Mesendoderm (in vitro differentiated cells): ENCODE measurements around the gene ADAM10.

ENCODE experiments used
- DNase-seq: peaks from one replicate; pipeline ENCODE4 v3.0.0; 2013
- H2AK5ac ChIP-seq: 2 replicates; pipeline ENCODE4 v1.6.1; 2013; ENCODE audit warnings: low read length, inconsistent platforms
- H2BK120ac ChIP-seq: 2 replicates; pipeline ENCODE4 v1.6.1; 2013; ENCODE audit warnings: low read depth, mild to moderate bottlenecking, low read length, moderate library complexity, mixed read lengths
- H2BK15ac ChIP-seq: replicated peaks from 2 replicates; pipeline ENCODE4 v1.6.1; 2013; ENCODE audit warnings: low read depth, mild to moderate bottlenecking, moderate library complexity
- H2BK5ac ChIP-seq: 2 replicates; pipeline ENCODE4 v1.6.1; 2013; ENCODE audit warnings: low read length, inconsistent platforms
- H3K18ac ChIP-seq: 2 replicates; pipeline ENCODE4 v1.6.1; 2013; ENCODE audit warnings: mild to moderate bottlenecking, low read length, mixed read lengths
- H3K23ac ChIP-seq: one replicate; pipeline ENCODE4 v1.6.1; 2013; ENCODE audit warnings: low read length
- H3K27ac ChIP-seq: 2 replicates; pipeline ENCODE4 v1.5.1; 2013; ENCODE audit warnings: low read depth, mild to moderate bottlenecking, inconsistent platforms, low read length, moderate library complexity
- H3K27me3 ChIP-seq: 2 replicates; pipeline ENCODE4 v1.6.1; 2013; ENCODE audit warnings: low read length, control low read depth, mild to moderate bottlenecking, inconsistent platforms; ENCODE audit not compliant: insufficient read depth, poor library complexity
- H3K36me3 ChIP-seq: 2 replicates; pipeline ENCODE4 v1.6.1; 2013; ENCODE audit warnings: low read length, inconsistent platforms; ENCODE audit not compliant: control insufficient read depth, insufficient read depth
- H3K4ac ChIP-seq: one replicate; pipeline ENCODE4 v1.6.1; 2013; ENCODE audit warnings: low read depth, mild to moderate bottlenecking, low read length, moderate library complexity
- H3K4me1 ChIP-seq: 2 replicates; pipeline ENCODE4 v1.6.1; 2013; ENCODE audit warnings: low read depth, low read length, inconsistent platforms; ENCODE audit not compliant: control insufficient read depth
- H3K4me2 ChIP-seq: 2 replicates; pipeline ENCODE4 v1.6.1; 2013; ENCODE audit warnings: low read length
- H3K4me3 ChIP-seq: 2 replicates; pipeline ENCODE4 v1.5.1; 2013; ENCODE audit warnings: mild to moderate bottlenecking, low read length
- H3K56ac ChIP-seq: one replicate; pipeline ENCODE4 v1.6.1; 2013; ENCODE audit warnings: low read length
- H3K79me1 ChIP-seq: 2 replicates; pipeline ENCODE4 v1.6.1; 2013; ENCODE audit warnings: low read length, inconsistent platforms
- H3K79me2 ChIP-seq: 2 replicates; pipeline ENCODE4 v1.6.1; 2013; ENCODE audit warnings: mild to moderate bottlenecking, low read length; ENCODE audit not compliant: control insufficient read depth, insufficient read depth
- H3K9ac ChIP-seq: 2 replicates; pipeline ENCODE4 v1.6.1; 2013; ENCODE audit warnings: low read length, inconsistent platforms
- H4K5ac ChIP-seq: one replicate; pipeline ENCODE4 v1.6.1; 2013; ENCODE audit warnings: low read length
- H4K8ac ChIP-seq: one replicate; pipeline ENCODE4 v1.6.1; 2013; ENCODE audit warnings: low read depth, mild to moderate bottlenecking, control low read depth, low read length, moderate library complexity
- WGBS: extraction: QIAGEN DNeasy Blood & Tissue Kit; methylation state at CpG from one replicate; pipeline ENCODE4 v1.1.7; 2013; ENCODE audit warnings: low lambda C conversion rate, missing lambda C conversion rate; ENCODE audit not compliant: insufficient coverage; ENCODE audit errors: extremely low coverage; 5-methylcytosine and 5-hydroxymethylcytosine counted together

ADAM10 gene

GRCh38 chr15:58705105-58705504 lies 44.4 kb downstream of the ADAM10 start:
- Histone ChIP-seq H3K23ac (no peak overlapping the region), H2AK5ac (no peak overlapping the region), H3K4ac (no peak overlapping the region), H3K27me3 (no peaks in the 10 kb centered on the region), H3K4me2 (no peak overlapping the region), H2BK120ac (no peak overlapping the region), H3K9ac (no peak overlapping the region), H3K27ac (no peak overlapping the region), H3K36me3 (no peaks in the 10 kb centered on the region), H3K56ac (no peak overlapping the region), H3K4me1 (no peaks in the 10 kb centered on the region), H3K79me1 (peaks cover 7% of the 10 kb centered on the region), H4K8ac (no peak overlapping the region), H3K4me3 (no peak overlapping the region), H4K5ac (no peak overlapping the region), H3K18ac (no peak overlapping the region), H2BK15ac (no peak overlapping the region), H2BK5ac (no peak overlapping the region), H3K79me2 (peaks cover 13% of the 10 kb centered on the region)
- 100% methylated on average over 1 of the region's 2 CpGs for WGBS
- DNase-seq: no peak

GRCh38 chr15:58704155-58704865 lies 45.2 kb downstream of the ADAM10 start:
- H4K5ac ChIP-seq: no peak overlapping the region
- no peak overlapping the region for H3K56ac ChIP-seq
- no peak overlapping the region for H3K18ac ChIP-seq
- no peak overlapping the region for H2BK5ac ChIP-seq
- no peak overlapping the region for H3K9ac ChIP-seq
- no peak overlapping the region for H3K27ac ChIP-seq
- no peak overlapping the region for H2BK120ac ChIP-seq
- no peak overlapping the region for H2AK5ac ChIP-seq
- H3K4ac ChIP-seq: no peak overlapping the region
- WGBS: no CpG with 5 or more reads among the region's 4 CpGs
- H3K27me3 ChIP-seq: no peaks in the 10 kb centered on the region
- peaks cover 16% of the 10 kb centered on the region for H3K79me2 ChIP-seq
- no peak overlapping the region for H4K8ac ChIP-seq
- H3K36me3 ChIP-seq: no peaks in the 10 kb centered on the region
- H3K79me1 ChIP-seq: peaks cover 8% of the 10 kb centered on the region
- no peak overlapping the region for H2BK15ac ChIP-seq
- no peak overlapping the region for H3K23ac ChIP-seq
- H3K4me3 ChIP-seq: no peak overlapping the region
- H3K4me2 ChIP-seq: no peak overlapping the region
- no peak for DNase-seq
- no peaks in the 10 kb centered on the region for H3K4me1 ChIP-seq

- no peak overlapping the region for H2BK120ac ChIP-seq
- H3K4me3 ChIP-seq: no peak overlapping the region
- no peak overlapping the region for H3K27ac ChIP-seq
- H3K27me3 ChIP-seq: no peaks in the 10 kb centered on the region
- peaks cover 22% of the 10 kb centered on the region for H3K79me2 ChIP-seq
- peaks cover 8% of the 10 kb centered on the region for H3K79me1 ChIP-seq
- H3K56ac ChIP-seq: no peak overlapping the region
- H4K8ac ChIP-seq: no peak overlapping the region
- no peak overlapping the region for H3K23ac ChIP-seq
- DNase-seq: no peak
- WGBS: no CpG with 5 or more reads among the region's 4 CpGs
- no peak overlapping the region for H3K4ac ChIP-seq
- H2BK5ac ChIP-seq: no peak overlapping the region
- H4K5ac ChIP-seq: no peak overlapping the region
- no peaks in the 10 kb centered on the region for H3K36me3 ChIP-seq
- H2AK5ac ChIP-seq: no peak overlapping the region
- no peak overlapping the region for H3K18ac ChIP-seq
- H3K9ac ChIP-seq: no peak overlapping the region
- no peaks in the 10 kb centered on the region for H3K4me1 ChIP-seq
- no peak overlapping the region for H3K4me2 ChIP-seq
- H2BK15ac ChIP-seq: no peak overlapping the region
Measured at GRCh38 chr15:58703610-58704009, 45.9 kb downstream of the ADAM10 start.

GRCh38 chr15:58702233-58702632 lies 47.3 kb downstream of the ADAM10 start:
- no peak overlapping the region for H3K4me3 ChIP-seq
- no CpG with 5 or more reads among the region's 2 CpGs for WGBS
- no peak overlapping the region for H3K9ac ChIP-seq
- H3K79me2 ChIP-seq: peaks cover 30% of the 10 kb centered on the region
- H3K23ac ChIP-seq: no peak overlapping the region
- H2AK5ac ChIP-seq: no peak overlapping the region
- no peak overlapping the region for H2BK5ac ChIP-seq
- H3K27me3 ChIP-seq: no peaks in the 10 kb centered on the region
- no peaks in the 10 kb centered on the region for H3K36me3 ChIP-seq
- H3K4me2 ChIP-seq: no peak overlapping the region
- H3K4me1 ChIP-seq: no peaks in the 10 kb centered on the region
- H3K27ac ChIP-seq: no peak overlapping the region
- H4K8ac ChIP-seq: no peak overlapping the region
- no peak overlapping the region for H3K4ac ChIP-seq
- no peak overlapping the region for H3K18ac ChIP-seq
- no peak overlapping the region for H4K5ac ChIP-seq
- no peak overlapping the region for H2BK120ac ChIP-seq
- no peak overlapping the region for H3K56ac ChIP-seq
- no peak for DNase-seq
- H2BK15ac ChIP-seq: no peak overlapping the region
- peaks cover 14% of the 10 kb centered on the region for H3K79me1 ChIP-seq

- no peak overlapping the region for H3K56ac ChIP-seq
- H2BK120ac ChIP-seq: no peak overlapping the region
- H3K4me2 ChIP-seq: no peak overlapping the region
- no peaks in the 10 kb centered on the region for H3K4me1 ChIP-seq
- no peak overlapping the region for H4K5ac ChIP-seq
- H3K79me1 ChIP-seq: peaks cover 21% of the 10 kb centered on the region
- H3K9ac ChIP-seq: no peak overlapping the region
- H2AK5ac ChIP-seq: no peak overlapping the region
- no peak overlapping the region for H3K4ac ChIP-seq
- H4K8ac ChIP-seq: no peak overlapping the region
- H3K36me3 ChIP-seq: no peaks in the 10 kb centered on the region
- no peak overlapping the region for H3K4me3 ChIP-seq
- no peaks in the 10 kb centered on the region for H3K27me3 ChIP-seq
- DNase-seq: no peak
- H3K23ac ChIP-seq: no peak overlapping the region
- peaks cover 39% of the 10 kb centered on the region for H3K79me2 ChIP-seq
- H2BK5ac ChIP-seq: no peak overlapping the region
- no peak overlapping the region for H3K27ac ChIP-seq
- no peak overlapping the region for H2BK15ac ChIP-seq
- H3K18ac ChIP-seq: no peak overlapping the region
- WGBS: no CpG with 5 or more reads among the region's 4 CpGs
Measured at GRCh38 chr15:58701376-58701775, 48.1 kb downstream of the ADAM10 start.

GRCh38 chr15:58699769-58700168 lies 49.7 kb downstream of the ADAM10 start:
- no peak overlapping the region for H3K4me3 ChIP-seq
- H4K5ac ChIP-seq: no peak overlapping the region
- H2AK5ac ChIP-seq: no peak overlapping the region
- H2BK120ac ChIP-seq: no peak overlapping the region
- H3K36me3 ChIP-seq: no peaks in the 10 kb centered on the region
- H3K23ac ChIP-seq: no peak overlapping the region
- no peak overlapping the region for H2BK15ac ChIP-seq
- H2BK5ac ChIP-seq: no peak overlapping the region
- H3K4ac ChIP-seq: no peak overlapping the region
- H3K79me1 ChIP-seq: peaks cover 21% of the 10 kb centered on the region
- H3K56ac ChIP-seq: no peak overlapping the region
- no peak overlapping the region for H4K8ac ChIP-seq
- H3K79me2 ChIP-seq: peaks cover 37% of the 10 kb centered on the region
- H3K4me2 ChIP-seq: no peak overlapping the region
- no peak overlapping the region for H3K18ac ChIP-seq
- no peak overlapping the region for H3K9ac ChIP-seq
- H3K27me3 ChIP-seq: no peaks in the 10 kb centered on the region
- H3K27ac ChIP-seq: no peak overlapping the region
- DNase-seq: no peak
- no CpG with 5 or more reads among the region's 2 CpGs for WGBS
- no peaks in the 10 kb centered on the region for H3K4me1 ChIP-seq
